Kidney epithelial cell (primary cell): ENCODE results near the gene ROR2. TPM values are rescaled to one million over a fixed set of nuclear protein-coding genes. Genes with fewer than 3 reads are reported as not detected.

Experiments
- DNase-seq: peaks from one replicate; pipeline ENCODE4 v3.0.0-alpha.2; 2010; ENCODE audit warnings: low read depth
- H3K27me3 ChIP-seq: 2 replicates; pipeline ENCODE4 v1.6.0; 2011; ENCODE audit warnings: low read length; ENCODE audit not compliant: control insufficient read depth, insufficient read depth
- H3K36me3 ChIP-seq: 2 replicates; pipeline ENCODE4 v1.5.1; 2011; ENCODE audit warnings: low read length; ENCODE audit not compliant: control insufficient read depth, insufficient read depth
- H3K4me3 ChIP-seq: 2 replicates; pipeline ENCODE4 v1.5.1; 2011; ENCODE audit warnings: low read depth, mild to moderate bottlenecking, control low read depth, low read length
- total RNA-seq: library from RNA; depleted of rRNA; stranded (reverse); fragments of >200 nt; gene quantifications from 2 replicates; pipeline ENCODE4 v1.2.3, GENCODE V29; 2015
- TF ChIP-seq, protein P1 (sequence below): IDR thresholded peaks from 2 replicates; pipeline ENCODE4 v1.5.1; 2011; ENCODE audit warnings: mild to moderate bottlenecking, moderate library complexity, low read length, control low read depth, inconsistent platforms; ENCODE audit not compliant: insufficient read depth, poor library complexity, severe bottlenecking

The ROR2 gene
- total RNA-seq, 1 donor from 2014 or later: 1.2 TPM

DNA sequence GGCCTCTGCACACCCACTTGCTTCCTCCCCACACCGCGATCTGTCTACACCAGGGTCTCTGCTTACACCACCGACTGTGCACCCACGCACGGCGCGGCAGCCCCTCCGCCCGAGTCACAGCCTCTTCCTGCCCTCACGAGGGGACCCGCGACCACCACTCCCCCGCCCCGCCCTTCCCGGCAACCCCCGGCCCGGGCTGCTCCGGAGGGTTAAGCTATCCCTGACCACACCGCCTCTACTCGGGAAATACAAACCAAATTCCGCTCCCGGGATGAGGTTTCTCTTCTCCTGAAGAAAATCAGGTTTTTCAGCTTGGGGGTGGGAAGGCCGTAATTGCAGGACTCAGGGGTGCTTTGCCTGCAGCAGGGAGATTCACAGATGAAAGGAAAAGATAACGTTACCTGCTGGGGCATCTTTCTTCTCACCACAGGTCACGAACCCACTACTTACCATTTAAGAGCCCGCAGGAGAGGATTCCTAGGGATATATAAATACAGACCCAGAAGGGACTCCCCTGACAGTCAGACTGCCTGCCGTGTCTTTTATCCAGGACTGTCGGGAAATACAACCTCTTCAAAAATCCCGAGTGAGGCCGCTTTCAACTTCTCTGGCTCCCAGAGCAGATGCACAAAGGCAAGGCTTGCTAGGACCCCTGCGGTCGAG lies 63.5 kb downstream of the ROR2 start:
- TF ChIP-seq, protein P1, sequence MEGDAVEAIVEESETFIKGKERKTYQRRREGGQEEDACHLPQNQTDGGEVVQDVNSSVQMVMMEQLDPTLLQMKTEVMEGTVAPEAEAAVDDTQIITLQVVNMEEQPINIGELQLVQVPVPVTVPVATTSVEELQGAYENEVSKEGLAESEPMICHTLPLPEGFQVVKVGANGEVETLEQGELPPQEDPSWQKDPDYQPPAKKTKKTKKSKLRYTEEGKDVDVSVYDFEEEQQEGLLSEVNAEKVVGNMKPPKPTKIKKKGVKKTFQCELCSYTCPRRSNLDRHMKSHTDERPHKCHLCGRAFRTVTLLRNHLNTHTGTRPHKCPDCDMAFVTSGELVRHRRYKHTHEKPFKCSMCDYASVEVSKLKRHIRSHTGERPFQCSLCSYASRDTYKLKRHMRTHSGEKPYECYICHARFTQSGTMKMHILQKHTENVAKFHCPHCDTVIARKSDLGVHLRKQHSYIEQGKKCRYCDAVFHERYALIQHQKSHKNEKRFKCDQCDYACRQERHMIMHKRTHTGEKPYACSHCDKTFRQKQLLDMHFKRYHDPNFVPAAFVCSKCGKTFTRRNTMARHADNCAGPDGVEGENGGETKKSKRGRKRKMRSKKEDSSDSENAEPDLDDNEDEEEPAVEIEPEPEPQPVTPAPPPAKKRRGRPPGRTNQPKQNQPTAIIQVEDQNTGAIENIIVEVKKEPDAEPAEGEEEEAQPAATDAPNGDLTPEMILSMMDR: no peak
- Histone ChIP-seq H3K36me3 (no peaks in the 10 kb centered on the region), H3K4me3 (no peak overlapping the region), H3K27me3 (peaks cover 8% of the 10 kb centered on the region)
- DNase-seq: no peak

DNA sequence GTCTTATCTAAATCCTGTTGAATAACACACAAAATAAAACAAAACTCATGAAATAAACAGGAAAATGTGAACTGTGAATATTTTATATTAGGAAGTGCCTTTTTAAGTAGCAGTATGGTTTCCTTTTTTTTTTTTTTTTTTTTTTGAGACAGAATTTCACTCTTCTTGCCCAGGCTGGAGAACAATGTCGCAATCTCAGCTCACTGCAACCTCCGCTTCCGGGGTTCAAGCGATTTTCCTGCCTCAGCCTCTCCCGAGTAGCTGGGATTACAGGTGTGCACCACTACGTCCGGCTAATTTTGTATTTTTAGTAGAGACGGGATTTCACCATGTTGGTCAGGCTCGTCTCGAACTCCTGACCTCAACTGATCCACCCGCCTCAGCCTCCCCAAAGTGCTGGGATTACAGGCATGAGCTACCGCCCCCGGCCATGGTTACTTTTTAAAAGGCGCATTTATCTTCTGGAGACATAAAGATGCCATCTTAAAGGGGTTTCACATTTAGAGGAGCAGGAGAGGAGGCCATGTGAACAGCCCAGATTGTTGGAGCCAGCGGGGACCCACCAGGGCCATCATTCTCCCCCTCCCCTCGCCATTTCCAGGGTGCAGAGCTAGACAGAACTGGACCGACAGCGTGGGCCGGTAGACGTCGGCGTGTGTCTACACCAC lies 64.1 kb downstream of the ROR2 start:
- peaks cover 8% of the 10 kb centered on the region for H3K27me3 ChIP-seq
- no peak overlapping the region for H3K4me3 ChIP-seq

DNA sequence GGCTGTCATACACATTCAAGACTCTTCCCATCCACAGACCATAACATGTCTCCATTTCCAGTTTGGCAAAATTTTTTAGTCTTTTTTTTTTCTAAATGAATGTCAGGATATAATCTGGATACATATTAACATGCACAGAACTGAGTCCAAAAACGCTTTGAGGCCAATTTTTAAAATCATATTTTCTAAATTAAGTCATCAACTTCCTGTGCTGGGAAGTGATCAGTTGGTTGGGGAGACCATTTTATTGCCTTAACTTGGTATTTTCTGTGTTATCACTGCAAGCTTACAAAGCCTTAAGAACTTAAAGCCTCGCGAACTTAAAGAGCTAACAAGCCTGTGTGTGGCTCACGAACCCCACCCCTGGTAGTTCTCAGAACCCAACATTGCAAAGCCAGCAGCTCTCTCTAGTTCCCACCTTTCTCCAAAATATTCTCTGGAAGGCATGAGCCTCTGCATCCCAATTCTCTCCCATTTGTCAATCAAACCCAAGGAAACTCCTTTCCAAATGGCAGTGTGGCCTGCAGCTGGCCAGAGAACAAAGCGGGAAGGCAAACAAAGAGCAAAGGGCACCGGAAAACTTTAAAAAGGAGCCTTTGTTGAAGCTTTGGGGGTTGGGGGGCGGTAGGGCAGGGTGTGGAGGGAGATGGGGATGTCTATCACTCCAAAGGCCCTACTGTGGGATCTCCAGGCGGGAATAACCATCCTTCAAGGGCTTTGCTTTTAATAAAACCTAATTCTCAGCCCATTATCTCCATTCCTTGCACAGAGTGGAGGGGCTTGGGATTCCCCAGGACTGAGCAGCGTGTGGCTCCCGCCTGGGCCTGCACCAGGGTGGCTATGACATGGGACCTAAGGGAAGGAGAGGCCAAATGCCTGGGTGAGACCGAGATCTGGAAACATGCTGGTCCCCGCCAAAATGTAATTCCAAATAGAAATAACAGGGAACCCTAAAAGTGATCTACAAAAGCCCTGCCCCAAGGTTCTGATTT lies 65.0 kb downstream of the ROR2 start:
- Histone ChIP-seq H3K27me3 (peaks cover 8% of the 10 kb centered on the region), H3K4me3 (no peak overlapping the region), H3K36me3 (no peaks in the 10 kb centered on the region)
- DNase-seq: no peak
- TF ChIP-seq, protein P1: no peak

More for the DNA sequence above, 64.1 kb downstream of the ROR2 start:
- H3K36me3 ChIP-seq: no peaks in the 10 kb centered on the region
- TF ChIP-seq, protein P1: no peak
- no peak for DNase-seq

DNA sequence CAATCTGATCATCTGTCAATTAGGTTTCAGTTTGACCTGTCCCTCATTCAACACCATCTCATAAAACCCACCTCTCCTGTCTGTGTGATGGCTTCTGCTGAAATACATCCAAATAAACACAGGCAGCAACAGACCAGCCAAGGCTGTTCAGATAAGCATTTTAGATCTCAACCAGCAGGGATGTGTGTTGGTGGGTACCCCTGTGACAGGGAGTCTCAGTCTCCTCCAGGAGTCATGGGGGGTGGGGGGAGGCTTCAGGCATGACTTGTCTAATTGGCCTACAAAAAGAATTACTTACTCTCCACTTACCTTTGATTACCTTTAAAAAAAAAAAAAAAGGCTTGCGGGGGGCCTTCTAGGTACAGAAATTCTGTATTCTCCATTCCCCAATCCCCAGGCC lies 65.9 kb downstream of the ROR2 start:
- peaks cover 8% of the 10 kb centered on the region for H3K27me3 ChIP-seq
- TF ChIP-seq, protein P1: no peak
- no peaks in the 10 kb centered on the region for H3K36me3 ChIP-seq
- H3K4me3 ChIP-seq: no peak overlapping the region
- DNase-seq: no peak

DNA sequence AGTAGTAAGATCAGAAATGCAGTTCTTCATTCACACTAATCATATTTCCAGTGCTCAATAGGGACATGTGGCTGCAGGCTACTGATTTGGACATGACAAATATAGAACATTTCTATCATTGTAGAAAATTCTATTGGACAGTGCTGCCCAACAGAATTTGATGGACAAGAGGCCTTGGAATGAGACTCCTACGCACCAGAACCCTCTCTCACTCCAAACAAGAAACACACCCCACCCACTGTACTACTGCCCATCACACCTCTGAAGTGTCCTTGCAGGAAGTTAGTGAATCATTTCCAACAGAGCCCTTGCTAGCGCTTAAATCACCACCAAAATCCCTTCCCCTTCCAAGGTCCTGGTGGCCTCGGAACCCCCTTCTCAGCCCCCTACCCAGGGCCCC lies 66.5 kb downstream of the ROR2 start:
- H3K4me3 ChIP-seq: no peak overlapping the region
- peaks cover 8% of the 10 kb centered on the region for H3K27me3 ChIP-seq
- H3K36me3 ChIP-seq: no peaks in the 10 kb centered on the region
- TF ChIP-seq, protein P1: no peak
- DNase-seq: no peak
